ENCODE results near the gene ZNF888. TPM values are rescaled to one million over a fixed set of nuclear protein-coding genes. Genes with fewer than 3 reads are reported as not detected.
A peak's percentile ranks its signal among the peaks of the same experiment; 100 is the strongest.
"Not testable (repeated sequence)": the region's sequence is repeated elsewhere in the genome, so short reads cannot be mapped to it uniquely, and the experiment has no call there.

The ZNF888 gene
- total RNA-seq, 4 donors from 2014 or later = 0.15 to 0.29 (median 0.20) TPM

DNA sequence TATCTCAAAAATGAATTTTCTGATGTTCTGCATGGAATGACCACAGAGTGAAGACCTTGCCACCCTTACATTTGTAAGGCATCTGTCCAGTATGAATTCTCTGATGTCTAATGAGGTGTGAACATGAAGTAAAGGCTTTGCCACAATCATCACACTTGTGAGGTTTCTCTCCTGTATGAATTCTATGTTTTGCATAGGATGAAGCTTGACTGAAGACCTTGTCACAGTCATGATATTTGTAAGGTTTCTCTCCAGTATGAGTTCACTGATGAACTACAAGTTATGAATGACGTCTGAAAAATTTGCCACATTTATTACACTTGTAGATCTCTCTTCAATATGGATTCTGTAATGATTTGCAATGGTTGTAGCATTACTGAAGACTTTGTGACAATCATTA lies 26.2 kb upstream of the ZNF888 start:
- Histone ChIP-seq H3K9me3 (peaks cover 0 to 45% (median 16%) of the 10 kb centered on the region in 3 donors), H3K4me3 (peak overlapping the region in 1 of 4 donors; percentile 6), H3K27me3 (peaks cover 0 to 5% (median 0%) of the 10 kb centered on the region in 3 donors), H3K27ac (no peak overlapping the region), H3K4me1 (no peaks in the 10 kb centered on the region), H3K36me3 (peaks cover 8 to 27% of the 10 kb centered on the region in 2 donors)
- intact Hi-C loops (cut with DNase I; ENCODE audit: low total_unique reads) (no loop called here), in situ Hi-C loops (cut with MboI; ENCODE audit: low sequenced_read_pairs in 4 of 4) (no loop called here)
- TF ChIP-seq POLR2A (IDR thresholded peaks at IDR 0.05) = no peak
- TF ChIP-seq CTCF (IDR thresholded peaks at IDR 0.05 in 4 of 5, conservative IDR thresholded peaks at IDR 0.05 in 1 of 5) = no peak
- ATAC-seq (no peak), DNase-seq (no peak)

DNA sequence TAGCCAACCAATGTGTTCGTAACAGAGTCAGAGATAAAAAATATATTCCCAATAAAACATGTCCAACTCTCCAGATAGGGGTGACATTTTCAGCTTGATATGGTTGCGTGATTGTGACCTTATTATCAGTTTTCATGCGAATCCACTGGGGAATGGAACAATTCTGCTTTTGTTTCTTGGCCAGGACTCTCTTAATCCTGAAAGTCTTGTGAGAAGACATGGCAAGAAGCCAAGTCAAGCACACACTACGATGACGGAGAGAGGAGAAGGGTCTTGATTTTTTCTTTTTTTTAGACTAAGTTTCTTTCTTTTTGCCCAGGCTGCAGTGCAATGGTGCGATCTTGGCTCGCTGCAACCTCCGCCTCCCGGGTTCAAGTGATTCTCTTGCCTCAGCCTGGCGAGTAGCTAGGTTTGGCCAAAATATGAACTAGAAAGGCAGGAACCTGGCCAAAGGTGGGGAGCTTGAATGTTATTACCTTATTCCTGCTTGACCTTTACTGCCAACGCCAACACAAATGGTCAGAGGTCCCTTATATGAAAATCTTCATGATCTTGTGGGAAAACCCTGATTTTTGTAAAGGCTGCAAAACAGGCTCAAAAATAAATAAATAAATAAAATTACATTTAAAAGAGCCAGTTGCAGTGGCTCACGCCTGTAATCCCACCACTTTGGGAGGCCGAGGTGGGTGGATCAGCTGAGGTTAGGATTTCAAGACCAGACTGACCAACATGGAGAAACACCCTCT lies 25.0 kb upstream of the ZNF888 start:
- ATAC-seq (no peak), DNase-seq (no peak)
- H3K36me3 ChIP-seq = peaks cover 8 to 27% of the 10 kb centered on the region in 2 donors
- in situ Hi-C loops (cut with MboI; ENCODE audit: low sequenced_read_pairs in 4 of 4) = no loop called here
- H3K27ac ChIP-seq = no peak overlapping the region
- peaks cover 0 to 45% (median 16%) of the 10 kb centered on the region in 3 donors for H3K9me3 ChIP-seq
- peak overlapping the region in 1 of 4 donors; percentile 31 for H3K4me3 ChIP-seq
- TF ChIP-seq POLR2A (IDR thresholded peaks at IDR 0.05) (no peak), CTCF (IDR thresholded peaks at IDR 0.05 in 4 of 5, conservative IDR thresholded peaks at IDR 0.05 in 1 of 5) (no peak)
- H3K27me3 ChIP-seq = peaks cover 0 to 5% (median 0%) of the 10 kb centered on the region in 3 donors
- no peaks in the 10 kb centered on the region for H3K4me1 ChIP-seq
- intact Hi-C loops (cut with DNase I; ENCODE audit: low total_unique reads) = no loop called here

DNA sequence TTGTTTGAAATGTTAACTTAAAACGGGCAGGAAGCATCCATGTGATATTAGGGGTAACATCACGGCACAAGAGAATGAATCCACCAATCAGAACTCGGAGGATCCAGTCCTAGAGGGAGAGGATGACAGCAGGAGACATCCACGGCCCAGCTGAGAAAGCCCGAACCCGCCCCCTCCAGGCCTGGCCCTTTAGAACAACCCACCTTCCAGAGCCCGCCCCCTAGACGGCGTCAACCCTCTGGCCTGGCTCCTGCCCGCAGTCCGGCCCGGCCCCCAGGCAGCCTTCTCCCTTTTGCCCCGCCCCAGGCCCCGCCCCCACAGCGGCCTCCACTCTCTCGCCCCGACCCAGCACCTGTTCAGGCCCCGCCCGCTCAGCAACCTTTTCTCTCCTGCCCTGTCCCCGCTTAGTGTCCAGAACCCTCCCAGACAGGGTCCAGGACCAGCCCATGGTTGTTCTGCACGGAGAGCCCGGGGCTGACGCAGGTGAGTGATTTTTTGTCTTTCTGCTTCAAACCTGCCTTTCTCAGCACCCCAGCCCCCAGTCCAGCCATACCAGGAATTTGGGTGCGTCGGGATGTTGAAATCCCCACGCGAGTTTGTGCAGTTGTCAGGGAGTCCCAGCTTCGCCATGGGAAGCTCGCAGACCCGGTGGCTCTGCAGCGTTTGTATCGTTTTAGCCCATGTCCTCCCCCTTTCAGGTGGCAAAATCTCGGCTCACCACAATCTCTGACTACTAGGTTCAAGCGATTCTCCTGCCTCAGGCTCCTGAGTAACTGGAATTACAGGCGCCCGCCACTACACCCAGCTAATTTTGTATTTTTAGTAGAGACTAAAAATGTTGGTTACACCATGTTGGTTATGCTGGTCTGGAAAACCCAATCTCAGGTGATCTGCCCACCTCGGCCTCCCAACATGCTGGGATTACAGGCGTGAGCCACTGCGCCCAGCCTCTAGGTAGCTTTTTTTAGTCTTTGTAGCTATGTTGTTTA lies 23.4 kb upstream of the ZNF888 start:
- H3K9me3 ChIP-seq = peaks cover 0 to 44% (median 16%) of the 10 kb centered on the region in 3 donors
- TF ChIP-seq CTCF (IDR thresholded peaks at IDR 0.05 in 4 of 5, conservative IDR thresholded peaks at IDR 0.05 in 1 of 5) (no peak), POLR2A (IDR thresholded peaks at IDR 0.05) (no peak)
- intact Hi-C loops (cut with DNase I; ENCODE audit: low total_unique reads) (no loop called here), in situ Hi-C loops (cut with MboI; ENCODE audit: low sequenced_read_pairs in 4 of 4) (no loop called here)
- DNase-seq (no peak), ATAC-seq (no peak)
- H3K27ac ChIP-seq = no peak overlapping the region
- H3K27me3 ChIP-seq = peaks cover 0 to 5% (median 0%) of the 10 kb centered on the region in 3 donors
- H3K4me3 ChIP-seq = no peak overlapping the region
- H3K4me1 ChIP-seq = no peaks in the 10 kb centered on the region
- H3K36me3 ChIP-seq = peaks cover 5 to 12% of the 10 kb centered on the region in 2 donors

- Histone ChIP-seq H3K4me3 (no peak overlapping the region), H3K27me3 (peaks cover 0 to 5% (median 0%) of the 10 kb centered on the region in 3 donors), H3K9me3 (peaks cover 0 to 36% (median 13%) of the 10 kb centered on the region in 3 donors), H3K4me1 (no peaks in the 10 kb centered on the region), H3K36me3 (peaks cover 3 to 5% of the 10 kb centered on the region in 2 donors), H3K27ac (no peak overlapping the region)
- TF ChIP-seq CTCF (IDR thresholded peaks at IDR 0.05 in 4 of 5, conservative IDR thresholded peaks at IDR 0.05 in 1 of 5) (no peak), POLR2A (IDR thresholded peaks at IDR 0.05) (no peak)
- DNase-seq (no peak), ATAC-seq (no peak)
- intact Hi-C loops (cut with DNase I; ENCODE audit: low total_unique reads) = no loop called here
- in situ Hi-C loops (cut with MboI; ENCODE audit: low sequenced_read_pairs in 4 of 4) = no loop called here
Measured at GRCh38 chr19:52945652-52946321, 22.6 kb upstream of the ZNF888 start.

- DNase-seq; intact Hi-C loops (cut with DNase I; ENCODE audit: low total_unique reads); ATAC-seq; H3K36me3 ChIP-seq; H3K4me1 ChIP-seq; H3K27me3 ChIP-seq; H3K27ac ChIP-seq; H3K4me3 ChIP-seq; in situ Hi-C loops (cut with MboI; ENCODE audit: low sequenced_read_pairs in 4 of 4): not testable (repeated sequence)
- H3K9me3 ChIP-seq = peaks cover 0 to 28% (median 9%) of the 10 kb centered on the region in 3 donors
Measured at GRCh38 chr19:52944703-52945493, 21.7 kb upstream of the ZNF888 start.

Data from gastrocnemius medialis (tissue), 4 donors.